ENCODE measurements around the gene SLC2A11.

DNA sequence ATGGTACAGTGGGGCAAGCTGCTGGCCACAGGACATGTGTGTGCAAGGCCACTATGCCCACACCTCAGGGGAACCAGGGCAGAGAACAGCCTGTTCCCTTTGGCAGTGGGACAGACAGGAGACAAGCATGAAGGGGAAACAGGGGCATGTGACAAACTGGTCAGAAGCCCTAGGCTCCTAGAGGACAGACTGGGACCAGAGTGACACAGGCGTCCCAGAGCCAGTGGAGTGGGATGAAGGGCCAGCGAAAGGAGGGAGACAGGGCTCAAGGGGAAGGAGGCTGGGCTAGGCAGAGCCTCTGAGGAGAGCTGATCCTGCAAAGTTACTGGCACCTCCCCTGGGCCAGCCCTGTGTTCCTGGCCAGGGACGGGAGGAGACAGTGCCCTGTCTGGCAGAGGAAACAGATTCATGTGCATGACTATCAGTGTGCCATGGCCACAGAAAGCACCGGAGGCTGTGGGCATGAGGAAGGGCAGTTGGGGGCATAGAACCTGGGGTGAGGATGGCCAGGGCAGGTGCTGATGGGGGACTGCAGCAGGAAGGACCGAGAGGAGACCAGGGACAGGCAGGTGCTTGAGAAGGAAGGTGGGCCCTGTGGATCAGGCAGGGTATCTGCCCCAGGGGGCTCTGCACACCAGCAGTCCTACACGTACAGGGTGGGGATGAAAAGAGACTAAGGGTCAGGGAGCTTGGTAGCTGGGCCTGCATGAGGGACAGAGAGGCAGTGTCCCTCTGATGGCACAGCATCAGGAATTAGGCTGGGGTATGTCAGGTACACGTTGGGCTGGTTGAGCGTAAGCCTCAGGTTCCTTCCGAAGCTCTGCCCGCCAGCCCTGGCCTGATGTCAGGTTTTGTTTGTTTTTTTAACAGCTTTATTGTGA is 28.6 kb upstream of the SLC2A11 start:
- no peak for TF ChIP-seq POLR2A (IDR thresholded peaks at IDR 0.05; ENCODE audit: low read length)
- no peak for TF ChIP-seq GATA1 (IDR thresholded peaks at IDR 0.05; ENCODE audit: low read depth, low read length)
